ENCODE measurements around the gene TOP2B.

The TOP2B gene, protein sequence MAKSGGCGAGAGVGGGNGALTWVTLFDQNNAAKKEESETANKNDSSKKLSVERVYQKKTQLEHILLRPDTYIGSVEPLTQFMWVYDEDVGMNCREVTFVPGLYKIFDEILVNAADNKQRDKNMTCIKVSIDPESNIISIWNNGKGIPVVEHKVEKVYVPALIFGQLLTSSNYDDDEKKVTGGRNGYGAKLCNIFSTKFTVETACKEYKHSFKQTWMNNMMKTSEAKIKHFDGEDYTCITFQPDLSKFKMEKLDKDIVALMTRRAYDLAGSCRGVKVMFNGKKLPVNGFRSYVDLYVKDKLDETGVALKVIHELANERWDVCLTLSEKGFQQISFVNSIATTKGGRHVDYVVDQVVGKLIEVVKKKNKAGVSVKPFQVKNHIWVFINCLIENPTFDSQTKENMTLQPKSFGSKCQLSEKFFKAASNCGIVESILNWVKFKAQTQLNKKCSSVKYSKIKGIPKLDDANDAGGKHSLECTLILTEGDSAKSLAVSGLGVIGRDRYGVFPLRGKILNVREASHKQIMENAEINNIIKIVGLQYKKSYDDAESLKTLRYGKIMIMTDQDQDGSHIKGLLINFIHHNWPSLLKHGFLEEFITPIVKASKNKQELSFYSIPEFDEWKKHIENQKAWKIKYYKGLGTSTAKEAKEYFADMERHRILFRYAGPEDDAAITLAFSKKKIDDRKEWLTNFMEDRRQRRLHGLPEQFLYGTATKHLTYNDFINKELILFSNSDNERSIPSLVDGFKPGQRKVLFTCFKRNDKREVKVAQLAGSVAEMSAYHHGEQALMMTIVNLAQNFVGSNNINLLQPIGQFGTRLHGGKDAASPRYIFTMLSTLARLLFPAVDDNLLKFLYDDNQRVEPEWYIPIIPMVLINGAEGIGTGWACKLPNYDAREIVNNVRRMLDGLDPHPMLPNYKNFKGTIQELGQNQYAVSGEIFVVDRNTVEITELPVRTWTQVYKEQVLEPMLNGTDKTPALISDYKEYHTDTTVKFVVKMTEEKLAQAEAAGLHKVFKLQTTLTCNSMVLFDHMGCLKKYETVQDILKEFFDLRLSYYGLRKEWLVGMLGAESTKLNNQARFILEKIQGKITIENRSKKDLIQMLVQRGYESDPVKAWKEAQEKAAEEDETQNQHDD (N-terminal part only)

DNA sequence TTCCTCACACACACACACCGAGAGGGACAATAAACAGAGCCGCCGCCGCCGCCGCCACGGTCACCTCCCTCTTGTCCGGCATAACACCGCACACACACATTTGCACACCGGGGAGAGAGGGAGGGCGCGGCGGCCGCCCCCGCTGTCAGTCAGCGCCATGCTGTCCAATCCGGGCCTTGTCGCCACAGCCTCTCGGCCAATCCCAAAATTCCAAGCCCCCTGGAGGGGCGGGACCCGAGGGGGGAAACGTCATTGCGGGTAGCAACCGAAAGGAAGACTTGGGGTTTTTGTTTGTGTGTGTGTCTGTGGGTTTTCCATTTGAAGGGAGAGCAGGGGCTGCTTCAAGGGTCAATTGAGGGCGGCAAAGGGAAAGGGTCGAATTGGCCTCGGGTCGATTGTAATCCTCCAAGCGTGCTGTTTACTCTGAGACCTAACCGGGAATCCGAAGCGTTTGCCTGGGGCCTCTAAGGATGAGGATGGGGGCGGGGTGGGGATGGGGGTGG is at the start of gene TOP2B:
TOP2B (minus strand) TSS at position 96 of the 503 bp plus-strand sequence. CDS start 610 bp downstream, outside the sequence.
- in situ Hi-C loops (cut with MboI; ENCODE audit: low sequenced_read_pairs): no loop called here

- in situ Hi-C loops (cut with MboI; ENCODE audit: low sequenced_read_pairs): no loop called here
Observed at GRCh38 chr3:25713341-25713985, 48.8 kb upstream of the TOP2B start.

- in situ Hi-C loops (cut with MboI; ENCODE audit: low sequenced_read_pairs): no loop called here
Observed at GRCh38 chr3:25711090-25711489, 46.4 kb upstream of the TOP2B start.

GRCh38 chr3:25708036-25708435 is 43.3 kb upstream of the TOP2B start:
- in situ Hi-C loops (cut with MboI; ENCODE audit: low sequenced_read_pairs): no loop called here

- in situ Hi-C loops (cut with MboI; ENCODE audit: low sequenced_read_pairs): no loop called here
Observed at GRCh38 chr3:25707268-25707926, 42.7 kb upstream of the TOP2B start.

- in situ Hi-C loops (cut with MboI; ENCODE audit: low sequenced_read_pairs): no loop called here
Observed at GRCh38 chr3:25706213-25706612, 41.5 kb upstream of the TOP2B start.

DNA sequence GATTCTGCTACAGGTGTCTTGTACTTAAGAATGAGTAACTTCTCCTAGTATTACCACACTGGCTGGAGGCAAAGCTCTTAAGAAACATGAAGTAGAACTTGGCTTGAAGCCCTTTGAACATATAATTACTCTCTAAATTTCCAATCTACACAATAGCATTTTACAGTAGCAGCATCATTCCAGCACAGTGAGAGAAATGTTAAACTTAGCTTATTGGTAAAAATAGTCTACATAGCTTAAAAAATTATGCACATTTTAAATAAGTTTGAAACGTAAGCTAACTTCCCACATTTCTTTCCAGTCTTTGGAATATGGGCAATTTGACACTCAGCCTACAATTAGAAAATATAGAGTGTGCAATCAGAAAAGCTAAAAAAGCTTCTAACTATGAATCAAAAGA is 32.8 kb upstream of the TOP2B start:
- in situ Hi-C loops (cut with MboI; ENCODE audit: low sequenced_read_pairs): no loop called here

DNA sequence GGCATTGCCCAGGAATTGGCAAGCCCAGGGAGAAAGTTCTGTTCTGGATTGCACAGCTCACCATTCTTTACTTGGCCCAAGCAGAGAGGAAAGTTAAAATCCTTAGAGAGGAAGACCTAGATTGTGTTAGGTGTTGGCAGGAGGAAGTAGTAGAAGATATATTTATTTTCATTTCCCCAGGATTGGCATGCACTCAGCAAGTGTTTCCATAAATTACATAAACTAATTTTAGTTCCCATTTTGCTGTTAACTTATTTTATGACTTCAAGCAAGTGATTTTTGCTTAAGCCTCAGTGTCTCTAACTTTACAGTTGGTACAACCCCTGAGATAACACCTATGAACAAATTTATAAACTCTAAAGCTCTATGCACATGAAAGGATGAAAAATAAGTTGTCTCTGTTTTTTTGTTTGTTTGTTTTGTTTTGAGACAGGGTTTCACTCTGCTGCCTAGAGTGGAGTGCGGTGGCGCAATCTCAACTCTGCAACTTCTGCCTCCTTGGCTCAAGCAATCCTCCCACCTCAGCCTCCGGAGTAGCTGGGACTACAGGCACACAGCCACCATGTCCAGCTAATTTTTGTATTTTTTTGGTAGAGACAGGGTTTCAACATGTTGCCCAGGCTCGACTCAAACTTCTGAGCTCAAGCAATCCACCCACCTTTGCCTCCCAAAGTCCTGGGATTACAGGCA is 31.2 kb upstream of the TOP2B start:
- in situ Hi-C loops (cut with MboI; ENCODE audit: low sequenced_read_pairs): no loop called here

DNA sequence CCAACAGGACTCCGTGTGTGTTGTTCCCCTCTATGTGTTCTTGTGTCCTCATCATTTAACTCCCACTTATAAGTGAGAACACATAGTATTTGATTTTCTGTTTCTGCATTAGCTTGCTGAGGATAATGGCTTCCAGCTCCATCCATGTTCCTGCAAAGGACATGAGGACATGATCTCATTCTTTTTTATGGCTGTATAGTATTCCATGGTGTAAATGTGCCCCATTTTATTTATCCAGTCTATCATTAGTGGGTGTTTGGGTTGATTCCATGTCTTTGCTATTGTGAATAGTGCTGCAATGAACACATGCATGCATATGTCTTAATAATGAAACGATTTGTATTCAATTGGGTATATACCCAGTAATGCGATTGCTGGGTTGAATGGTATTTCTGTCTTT is 28.5 kb upstream of the TOP2B start:
- in situ Hi-C loops (cut with MboI; ENCODE audit: low sequenced_read_pairs): no loop called here

DNA sequence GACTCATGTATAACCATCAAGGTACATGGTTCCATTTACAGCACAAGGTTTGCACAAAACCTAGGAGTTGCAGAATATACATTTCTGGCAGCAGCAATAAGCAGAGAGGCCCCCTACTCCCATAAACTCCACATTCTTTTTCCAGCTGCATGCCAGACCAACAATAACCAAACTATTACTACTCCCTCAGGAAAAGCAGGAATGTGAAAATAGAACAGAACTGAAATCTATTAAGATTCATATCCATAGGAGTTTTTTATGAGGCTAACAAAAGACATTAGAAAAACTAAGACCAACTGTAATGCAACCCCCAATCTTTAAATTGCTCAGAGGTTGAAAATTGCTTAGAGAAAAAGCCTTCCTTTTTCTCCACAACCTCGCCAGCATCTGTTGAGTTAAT is 27.6 kb upstream of the TOP2B start:
- in situ Hi-C loops (cut with MboI; ENCODE audit: low sequenced_read_pairs): no loop called here

GRCh38 chr3:25690768-25691533 is 26.2 kb upstream of the TOP2B start:
- in situ Hi-C loops (cut with MboI; ENCODE audit: low sequenced_read_pairs): no loop called here

DNA sequence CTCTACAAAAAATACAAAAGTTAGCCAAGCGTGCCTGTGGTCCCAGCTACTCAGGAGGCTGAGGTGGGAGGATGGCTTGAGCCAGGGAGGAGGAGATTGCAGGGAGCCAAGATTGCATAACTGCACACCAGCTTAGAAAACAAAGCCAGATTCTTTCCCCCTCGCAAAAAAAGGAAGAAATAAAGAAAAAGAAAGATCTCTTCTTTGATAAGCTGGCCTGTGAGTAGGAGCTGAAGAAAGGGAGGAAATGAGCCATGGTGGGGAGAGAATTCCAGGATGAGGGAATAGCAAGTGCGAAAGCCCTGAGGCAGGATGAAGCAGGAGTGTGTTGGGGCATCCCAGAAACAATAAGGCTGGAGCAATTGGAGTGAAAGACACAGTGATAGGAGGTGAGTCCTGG is 24.5 kb upstream of the TOP2B start:
- in situ Hi-C loops (cut with MboI; ENCODE audit: low sequenced_read_pairs): no loop called here

DNA sequence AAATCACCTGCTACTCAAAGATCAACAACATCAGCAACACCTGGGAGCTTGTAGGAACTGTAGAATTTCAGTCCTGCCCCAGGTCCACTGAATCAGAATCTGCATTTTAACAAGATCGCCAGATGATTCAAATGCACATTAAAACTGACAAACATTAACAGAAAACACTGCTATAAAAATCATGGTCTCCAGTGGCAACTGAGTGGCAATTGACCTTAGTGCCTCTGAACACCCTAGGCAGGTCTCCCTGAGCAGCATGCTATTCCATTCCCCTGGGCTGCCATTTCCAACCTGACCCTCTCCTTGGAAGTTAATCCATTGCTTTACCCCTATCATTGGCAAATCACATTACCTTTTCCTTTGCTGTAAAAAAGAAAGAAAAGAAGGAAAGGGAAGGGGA is 23.0 kb upstream of the TOP2B start:
- in situ Hi-C loops (cut with MboI; ENCODE audit: low sequenced_read_pairs): no loop called here

DNA sequence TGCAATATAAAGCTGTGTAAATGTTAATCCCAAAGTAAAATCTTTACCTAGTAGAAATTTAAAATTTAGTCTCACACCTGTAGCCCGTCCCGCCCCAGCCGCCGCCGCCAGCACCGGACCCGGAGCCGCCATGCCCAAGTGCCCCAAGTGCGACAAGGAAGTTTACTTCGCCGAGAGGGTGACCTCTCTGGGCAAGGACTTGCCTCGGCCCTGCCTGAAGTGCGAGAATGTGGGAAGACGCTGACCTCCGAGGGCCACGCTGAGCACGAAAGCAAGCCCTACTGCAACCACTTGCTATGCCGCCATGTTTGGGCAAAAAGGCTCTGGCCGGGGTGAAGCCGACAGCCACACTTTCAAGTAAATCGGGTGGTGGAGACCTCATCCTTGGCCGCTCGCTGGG is 22.1 kb upstream of the TOP2B start:
- in situ Hi-C loops (cut with MboI; ENCODE audit: low sequenced_read_pairs): no loop called here

DNA sequence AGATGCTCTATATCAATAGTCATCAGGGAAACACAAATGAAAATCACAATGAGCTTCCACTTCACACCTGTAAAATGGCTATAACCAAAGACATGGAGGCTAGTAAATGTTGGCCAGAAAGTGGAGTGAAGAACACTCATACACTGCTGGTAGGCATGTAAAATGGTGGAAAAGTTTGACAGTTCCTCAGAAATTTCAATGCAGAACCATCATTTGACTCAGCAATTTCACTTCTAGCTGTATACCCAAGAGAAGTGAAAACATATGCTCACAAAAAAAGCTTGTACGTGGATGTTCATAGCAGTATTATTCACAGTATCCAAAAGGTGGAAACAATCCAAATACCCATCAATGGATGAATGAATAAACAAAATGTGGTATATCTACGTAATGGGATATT is 19.2 kb upstream of the TOP2B start:
- in situ Hi-C loops (cut with MboI; ENCODE audit: low sequenced_read_pairs): no loop called here

DNA sequence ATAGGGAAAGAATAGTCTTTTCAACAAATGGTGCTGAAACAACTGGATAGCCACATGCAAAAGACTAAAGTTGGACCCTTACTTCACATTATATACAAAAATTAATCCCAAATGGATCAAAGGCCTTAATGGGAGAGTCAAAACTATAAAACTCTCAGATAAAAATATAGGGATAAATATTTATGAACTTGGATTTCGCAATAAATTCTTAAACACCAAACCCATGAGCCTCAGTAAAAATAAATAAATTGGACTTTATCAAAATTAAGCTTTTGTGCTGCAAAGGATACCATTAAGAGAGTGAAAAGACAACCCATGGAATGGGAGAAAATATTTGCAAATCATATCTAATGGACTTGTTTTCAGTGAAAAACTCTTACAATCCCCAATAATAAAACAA is 18.7 kb upstream of the TOP2B start:
- in situ Hi-C loops (cut with MboI; ENCODE audit: low sequenced_read_pairs): no loop called here

- in situ Hi-C loops (cut with MboI; ENCODE audit: low sequenced_read_pairs): no loop called here
Observed at GRCh38 chr3:25679642-25680302, 15.1 kb upstream of the TOP2B start.

GRCh38 chr3:25679166-25679565 is 14.5 kb upstream of the TOP2B start:
- in situ Hi-C loops (cut with MboI; ENCODE audit: low sequenced_read_pairs): no loop called here

Data from HL-60/S4 (cell line).